ENCODE data around the gene UBIAD1. TPM values are rescaled to one million over a fixed set of nuclear protein-coding genes. Genes with fewer than 3 reads are reported as not detected.

The UBIAD1 gene
- total and polyA plus RNA-seq, 2 of the 4 experiments (the other 2 are of a cell fraction), result 6.3 to 9.5 TPM

DNA sequence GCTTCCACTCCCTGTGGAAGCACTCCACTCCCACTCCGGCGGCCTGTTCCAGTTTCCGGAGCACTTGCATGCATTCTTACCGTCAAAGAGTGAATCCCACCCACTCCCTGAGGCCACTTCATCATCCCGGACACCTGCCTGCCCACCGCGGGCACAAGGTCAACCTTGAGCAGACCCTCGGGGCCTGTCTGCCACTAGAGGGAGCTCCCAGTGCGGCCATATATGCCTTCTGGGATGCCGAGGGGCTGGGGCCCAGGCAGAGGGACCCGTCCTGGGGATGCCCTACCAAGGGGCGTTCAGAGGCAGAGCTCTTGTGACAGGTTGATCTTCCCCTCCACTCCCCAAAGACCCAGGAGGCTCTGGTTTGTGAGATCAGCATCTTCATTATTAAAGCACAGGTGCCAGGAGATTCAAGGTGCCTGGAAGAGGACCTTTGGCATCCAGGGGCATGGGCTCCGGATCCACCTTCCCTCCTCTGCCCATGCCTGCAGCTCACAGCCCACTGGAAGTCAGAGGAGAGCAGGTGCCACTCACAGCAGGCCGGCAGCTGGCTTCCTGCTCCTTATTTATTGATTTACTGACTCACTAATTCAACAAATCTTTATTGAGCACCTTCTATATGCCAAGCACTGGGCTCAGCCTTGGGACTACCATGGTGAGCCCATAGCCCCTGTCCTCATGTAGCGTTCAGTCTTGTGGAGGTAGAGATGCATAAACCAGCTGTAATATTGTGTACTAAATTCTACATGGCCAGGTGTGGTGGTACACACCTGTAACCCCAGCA is 47.3 kb downstream of the UBIAD1 start:
- 0% methylated on average over 1 of the region's 15 CpGs; no CpG with 5 or more reads in 1 of the 2 experiments for WGBS, 2 experiments (ENCODE audit: extremely low coverage in 2 of 2, insufficient read length in 1 of 2)
- Histone ChIP-seq H3K18ac (ENCODE audit: low read depth, low read length) (no peak overlapping the region), H3K9me3 (ENCODE audit: control insufficient read depth, insufficient read depth, low read length) (no peaks in the 10 kb centered on the region), H4K91ac (ENCODE audit: insufficient read depth, low read depth, low read length) (no peak overlapping the region), H3K14ac (replicated peaks; ENCODE audit: low read depth, low read length) (no peak overlapping the region), H3K56ac (ENCODE audit: extremely low read depth, insufficient read depth, low read length) (no peak overlapping the region), H3K4me2 (ENCODE audit: low read depth, low read length) (no peak overlapping the region), H4K5ac (ENCODE audit: low read depth, low read length) (no peak overlapping the region), H3K79me1 (ENCODE audit: low read depth in 1 of 2, low read length in 2 of 2) (no peaks in the 10 kb centered on the region), H2BK15ac (ENCODE audit: low read depth, low read length) (no peak overlapping the region), H2AFZ (replicated peaks; ENCODE audit: low read length, poor library complexity) (no peak overlapping the region), H4K20me1 (ENCODE audit: insufficient read depth, low read length) (no peaks in the 10 kb centered on the region), H3K9ac (ENCODE audit: low read depth, low read length) (no peak overlapping the region), H2BK5ac (ENCODE audit: low read depth, low read length, poor library complexity, severe bottlenecking) (no peak overlapping the region), H2BK120ac (ENCODE audit: low read depth, low read length) (no peak overlapping the region), H3K27ac (ENCODE audit: insufficient read depth, low read length) (no peak overlapping the region), H3K4ac (ENCODE audit: low read depth, low read length) (no peak overlapping the region), H3K4me3 (ENCODE audit: insufficient read depth, low read depth, low read length) (no peak overlapping the region), H3K27me3 (ENCODE audit: control insufficient read depth, insufficient read depth, low read length) (peaks cover 25% of the 10 kb centered on the region; the same call in 1 of the 2 replicates), H2AK5ac (ENCODE audit: low read depth, low read length) (no peak overlapping the region), H3K4me1 (ENCODE audit: control insufficient read depth, insufficient read depth, low read length) (no peaks in the 10 kb centered on the region), H3K23ac (ENCODE audit: low read depth, low read length) (no peak overlapping the region), H3K36me3 (ENCODE audit: control insufficient read depth, insufficient read depth, low read length) (no peaks in the 10 kb centered on the region), H3K9me1 (ENCODE audit: insufficient read depth, low read length) (no peaks in the 10 kb centered on the region), H2AK9ac (replicated peaks; ENCODE audit: low read depth, low read length, poor library complexity) (no peak overlapping the region), H2BK20ac (ENCODE audit: low read depth, low read length) (no peak overlapping the region), H4K8ac (ENCODE audit: low read depth in 2 of 2, low read length in 2 of 2) (no peak overlapping the region)
- intact Hi-C loops (cut with micrococcal nuclease) (no loop called here), dilution Hi-C loops (cut with HindIII; ENCODE audit: low sequenced_read_pairs, unreplicated experiment) (no loop called here), in situ Hi-C loops (cut with MboI; ENCODE audit: low sequenced_read_pairs) (no loop called here)
- no peak for ATAC-seq (ENCODE audit: low read depth)
- TF ChIP-seq, protein P1, sequence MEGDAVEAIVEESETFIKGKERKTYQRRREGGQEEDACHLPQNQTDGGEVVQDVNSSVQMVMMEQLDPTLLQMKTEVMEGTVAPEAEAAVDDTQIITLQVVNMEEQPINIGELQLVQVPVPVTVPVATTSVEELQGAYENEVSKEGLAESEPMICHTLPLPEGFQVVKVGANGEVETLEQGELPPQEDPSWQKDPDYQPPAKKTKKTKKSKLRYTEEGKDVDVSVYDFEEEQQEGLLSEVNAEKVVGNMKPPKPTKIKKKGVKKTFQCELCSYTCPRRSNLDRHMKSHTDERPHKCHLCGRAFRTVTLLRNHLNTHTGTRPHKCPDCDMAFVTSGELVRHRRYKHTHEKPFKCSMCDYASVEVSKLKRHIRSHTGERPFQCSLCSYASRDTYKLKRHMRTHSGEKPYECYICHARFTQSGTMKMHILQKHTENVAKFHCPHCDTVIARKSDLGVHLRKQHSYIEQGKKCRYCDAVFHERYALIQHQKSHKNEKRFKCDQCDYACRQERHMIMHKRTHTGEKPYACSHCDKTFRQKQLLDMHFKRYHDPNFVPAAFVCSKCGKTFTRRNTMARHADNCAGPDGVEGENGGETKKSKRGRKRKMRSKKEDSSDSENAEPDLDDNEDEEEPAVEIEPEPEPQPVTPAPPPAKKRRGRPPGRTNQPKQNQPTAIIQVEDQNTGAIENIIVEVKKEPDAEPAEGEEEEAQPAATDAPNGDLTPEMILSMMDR (conservative IDR thresholded peaks at IDR 0.05; ENCODE audit: low read depth, low read length), result peak; percentile 26; the same call in 1 of the 2 replicates
- TF ChIP-seq, protein P2, sequence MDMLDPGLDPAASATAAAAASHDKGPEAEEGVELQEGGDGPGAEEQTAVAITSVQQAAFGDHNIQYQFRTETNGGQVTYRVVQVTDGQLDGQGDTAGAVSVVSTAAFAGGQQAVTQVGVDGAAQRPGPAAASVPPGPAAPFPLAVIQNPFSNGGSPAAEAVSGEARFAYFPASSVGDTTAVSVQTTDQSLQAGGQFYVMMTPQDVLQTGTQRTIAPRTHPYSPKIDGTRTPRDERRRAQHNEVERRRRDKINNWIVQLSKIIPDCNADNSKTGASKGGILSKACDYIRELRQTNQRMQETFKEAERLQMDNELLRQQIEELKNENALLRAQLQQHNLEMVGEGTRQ (IDR thresholded peaks at IDR 0.05; ENCODE audit: low read depth, low read length), result no peak
- TF ChIP-seq POLR2A (IDR thresholded peaks at IDR 0.05; ENCODE audit: low read depth, low read length), result no peak
- BruUV-seq (replicated peaks), result no TSS peak
- DNase-seq, result no peak
- POLR2A ChIA-PET (ENCODE audit: unreplicated experiment), result no interaction called here
- CTCF ChIA-PET, result interaction anchor here (0.5 to 1.1 kb wide), 3 partner anchors 16 to 55 kb away, joined by 3 to 4 read pairs (median 3); no protein-coding TSS in a partner anchor
